ENCODE data around the gene SNRNP70.
"Not testable (repeated sequence)": the region's sequence is repeated elsewhere in the genome, so short reads cannot be mapped to it uniquely, and the experiment has no call there.

Gene SNRNP70, protein sequence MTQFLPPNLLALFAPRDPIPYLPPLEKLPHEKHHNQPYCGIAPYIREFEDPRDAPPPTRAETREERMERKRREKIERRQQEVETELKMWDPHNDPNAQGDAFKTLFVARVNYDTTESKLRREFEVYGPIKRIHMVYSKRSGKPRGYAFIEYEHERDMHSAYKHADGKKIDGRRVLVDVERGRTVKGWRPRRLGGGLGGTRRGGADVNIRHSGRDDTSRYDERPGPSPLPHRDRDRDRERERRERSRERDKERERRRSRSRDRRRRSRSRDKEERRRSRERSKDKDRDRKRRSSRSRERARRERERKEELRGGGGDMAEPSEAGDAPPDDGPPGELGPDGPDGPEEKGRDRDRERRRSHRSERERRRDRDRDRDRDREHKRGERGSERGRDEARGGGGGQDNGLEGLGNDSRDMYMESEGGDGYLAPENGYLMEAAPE

DNA sequence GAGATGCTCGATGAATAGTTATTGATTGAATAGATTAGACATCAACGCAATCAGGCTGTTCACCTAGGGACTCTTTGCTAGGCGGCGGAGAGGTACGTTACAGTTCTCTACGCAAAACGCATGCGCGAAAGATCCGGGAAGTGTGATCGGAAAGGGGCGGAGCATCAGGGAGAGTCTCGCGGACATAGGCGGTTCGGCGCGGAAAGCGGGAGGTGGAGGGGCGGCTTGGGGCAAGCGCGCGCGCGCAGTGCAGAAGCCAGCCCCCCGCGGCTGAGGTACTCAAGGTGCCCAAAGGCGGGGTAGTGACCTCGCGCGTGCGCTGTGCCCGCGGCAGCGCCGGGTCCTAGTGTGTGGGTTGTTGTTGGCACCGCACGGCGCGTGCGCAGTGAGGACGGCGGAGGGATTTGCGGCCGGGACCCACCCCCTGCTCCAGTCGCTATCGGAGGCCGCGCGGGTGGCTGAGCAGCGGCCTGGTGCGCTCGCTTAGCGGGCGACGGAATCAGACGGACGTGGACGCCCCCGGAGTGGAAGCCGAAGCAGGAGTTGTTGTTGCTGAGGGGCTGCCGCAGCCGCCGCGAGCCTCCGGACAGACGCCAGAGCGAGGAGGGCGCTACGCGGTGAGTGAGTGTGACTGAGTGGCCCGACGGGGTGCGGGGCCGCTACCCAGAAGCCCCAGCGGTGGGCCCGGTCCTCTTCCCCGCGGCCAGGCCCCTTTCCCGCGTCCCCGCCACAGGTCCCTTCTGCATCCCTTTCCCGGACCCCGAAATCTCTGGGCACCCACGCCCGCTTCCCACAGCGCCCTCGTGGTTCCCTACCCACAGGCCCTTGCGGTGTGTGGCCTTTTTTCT lies at the start of gene SNRNP70:
TSS of gene SNRNP70 (plus strand) at position 432 of the 848 bp plus-strand sequence. CDS start 964 bp downstream, outside the sequence.
- H3K4me3 ChIP-seq (ENCODE audit: control insufficient read depth, low read depth, low read length): peak within 1 kb of the TSS; percentile 93
- TF ChIP-seq, protein P1, sequence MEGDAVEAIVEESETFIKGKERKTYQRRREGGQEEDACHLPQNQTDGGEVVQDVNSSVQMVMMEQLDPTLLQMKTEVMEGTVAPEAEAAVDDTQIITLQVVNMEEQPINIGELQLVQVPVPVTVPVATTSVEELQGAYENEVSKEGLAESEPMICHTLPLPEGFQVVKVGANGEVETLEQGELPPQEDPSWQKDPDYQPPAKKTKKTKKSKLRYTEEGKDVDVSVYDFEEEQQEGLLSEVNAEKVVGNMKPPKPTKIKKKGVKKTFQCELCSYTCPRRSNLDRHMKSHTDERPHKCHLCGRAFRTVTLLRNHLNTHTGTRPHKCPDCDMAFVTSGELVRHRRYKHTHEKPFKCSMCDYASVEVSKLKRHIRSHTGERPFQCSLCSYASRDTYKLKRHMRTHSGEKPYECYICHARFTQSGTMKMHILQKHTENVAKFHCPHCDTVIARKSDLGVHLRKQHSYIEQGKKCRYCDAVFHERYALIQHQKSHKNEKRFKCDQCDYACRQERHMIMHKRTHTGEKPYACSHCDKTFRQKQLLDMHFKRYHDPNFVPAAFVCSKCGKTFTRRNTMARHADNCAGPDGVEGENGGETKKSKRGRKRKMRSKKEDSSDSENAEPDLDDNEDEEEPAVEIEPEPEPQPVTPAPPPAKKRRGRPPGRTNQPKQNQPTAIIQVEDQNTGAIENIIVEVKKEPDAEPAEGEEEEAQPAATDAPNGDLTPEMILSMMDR (IDR thresholded peaks at IDR 0.05; ENCODE audit: control insufficient read depth, insufficient read depth, low read depth, low read length, missing control alignments): no peak
- peak; percentile 98 for DNase-seq (ENCODE audit: low read depth)

DNA sequence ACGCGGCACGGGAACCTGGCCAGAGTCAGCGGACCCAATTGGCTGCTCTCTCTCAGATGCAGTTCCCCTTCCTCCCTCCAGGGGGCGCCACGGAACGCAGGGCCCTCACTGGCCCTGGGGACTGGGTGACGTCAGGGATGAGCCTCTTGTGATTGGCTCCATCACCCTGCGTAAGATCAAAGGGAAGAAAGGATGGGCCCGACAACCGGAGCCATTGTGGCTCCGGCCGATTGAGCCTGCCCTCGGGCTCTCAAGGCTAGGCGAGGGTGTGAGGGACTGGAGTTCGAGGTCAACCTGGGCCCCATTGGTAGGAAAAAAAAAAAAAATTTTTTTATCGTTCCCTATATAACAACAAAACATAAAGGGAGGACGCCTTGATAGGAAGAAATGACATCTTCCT lies 48.4 kb upstream of the SNRNP70 start, which contains the start of gene CGB1:
TSS of gene CGB1 (minus strand) at position 81 of the 400 bp plus-strand sequence. CDS start 184 bp downstream, outside the sequence.
- H3K4me3 ChIP-seq (ENCODE audit: control insufficient read depth, low read depth, low read length); DNase-seq (ENCODE audit: low read depth): not testable (repeated sequence)
- TF ChIP-seq, protein P1 (IDR thresholded peaks at IDR 0.05; ENCODE audit: control insufficient read depth, insufficient read depth, low read depth, low read length, missing control alignments): peak; percentile 33

DNA sequence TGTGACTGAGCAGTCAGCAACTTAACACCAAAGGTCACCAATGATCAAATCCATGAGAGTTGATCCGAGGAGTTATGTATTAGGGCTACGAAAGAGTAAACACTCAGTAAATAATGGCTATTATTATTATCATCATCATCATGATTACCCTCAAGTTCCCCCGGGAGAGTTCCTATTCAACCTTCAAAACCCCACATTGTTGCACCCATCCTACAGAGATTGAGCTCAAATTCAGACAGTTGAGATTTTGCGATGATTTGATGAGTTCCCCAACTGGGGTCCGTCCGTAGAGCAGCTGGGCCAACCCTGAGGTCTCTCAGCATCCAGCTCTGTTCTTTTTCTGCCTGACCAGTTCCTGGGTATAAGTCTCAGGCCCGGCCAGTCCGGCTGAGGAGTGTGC lies 47.1 kb upstream of the SNRNP70 start:
- not testable (repeated sequence) for DNase-seq (ENCODE audit: low read depth); H3K4me3 ChIP-seq (ENCODE audit: control insufficient read depth, low read depth, low read length)

DNA sequence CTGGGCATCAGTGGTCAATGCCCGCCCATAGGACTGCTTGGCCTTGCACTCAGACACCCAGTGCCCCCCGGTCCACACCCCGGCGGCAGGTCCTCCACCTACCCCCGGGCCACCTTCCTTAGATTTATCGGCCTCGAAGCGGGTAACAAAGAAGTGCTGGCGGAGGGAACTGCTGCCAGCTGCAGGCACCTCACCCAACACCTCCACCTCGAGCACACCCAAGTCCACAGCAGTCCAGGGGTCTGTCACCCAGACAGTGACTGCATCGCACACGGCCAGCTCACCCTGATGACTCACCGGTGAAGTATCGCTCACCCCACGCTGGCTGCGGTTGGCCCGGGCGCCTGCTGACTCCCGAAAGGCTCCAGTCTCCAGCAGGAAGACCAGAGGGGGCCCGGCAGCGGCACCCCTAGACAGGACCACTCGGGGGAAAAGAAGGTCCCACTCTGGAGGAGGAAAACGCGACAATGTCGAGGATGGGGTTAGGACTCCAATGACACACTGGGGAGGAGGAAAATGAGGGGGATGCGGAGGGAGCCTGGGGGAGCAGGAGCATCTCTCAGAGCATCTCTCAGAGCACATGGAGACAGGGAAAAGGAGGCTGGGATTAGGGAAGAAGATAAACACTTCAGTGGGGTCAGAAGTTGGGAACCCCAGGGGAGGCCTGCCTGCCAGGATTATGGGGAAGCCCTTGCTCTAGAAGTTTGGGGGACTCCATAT lies 46.5 kb upstream of the SNRNP70 start:
- H3K4me3 ChIP-seq (ENCODE audit: control insufficient read depth, low read depth, low read length); DNase-seq (ENCODE audit: low read depth): not testable (repeated sequence)

DNA sequence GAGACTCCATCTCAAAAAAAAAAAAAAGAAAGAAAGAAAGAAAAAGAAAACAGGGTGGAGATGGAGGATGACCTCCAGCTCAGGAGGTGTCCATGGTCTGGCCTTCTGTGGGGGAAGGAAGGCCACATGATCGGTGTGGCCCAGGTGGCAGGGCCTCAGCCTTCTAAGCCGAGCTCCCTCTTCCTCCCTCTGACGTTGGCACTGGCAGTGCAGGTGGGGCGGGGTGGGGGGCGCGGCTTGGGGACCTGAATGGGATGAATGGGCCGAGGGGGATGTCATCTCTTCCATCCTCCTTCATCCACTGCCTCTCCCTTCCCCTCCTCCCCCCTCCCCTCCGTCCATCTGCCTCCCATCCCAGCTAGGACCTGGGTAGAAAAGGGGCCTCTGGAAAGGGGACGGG lies 45.5 kb upstream of the SNRNP70 start:
- H3K4me3 ChIP-seq (ENCODE audit: control insufficient read depth, low read depth, low read length); DNase-seq (ENCODE audit: low read depth): not testable (repeated sequence)

DNA sequence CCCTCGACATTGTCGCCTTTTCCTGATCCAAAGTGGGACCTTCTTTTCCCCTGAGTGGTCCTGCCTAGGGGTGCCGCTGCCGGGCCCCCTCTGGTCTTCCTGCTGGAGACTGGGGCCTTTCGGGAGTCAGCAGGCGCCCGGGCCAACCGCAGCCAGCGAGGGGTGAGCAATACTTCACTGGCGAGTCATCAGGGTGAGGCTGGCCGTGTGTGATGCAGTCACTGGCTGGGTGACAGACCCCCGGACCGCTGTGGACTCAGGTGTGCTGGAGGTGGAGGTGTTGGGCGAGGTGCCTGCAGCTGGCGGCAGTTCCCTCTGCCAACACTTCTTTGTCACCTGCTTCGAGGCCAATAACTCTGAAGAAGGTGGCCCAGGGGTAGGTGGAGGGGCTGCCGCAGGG lies 43.1 kb upstream of the SNRNP70 start:
- no peak for DNase-seq (ENCODE audit: low read depth)

DNA sequence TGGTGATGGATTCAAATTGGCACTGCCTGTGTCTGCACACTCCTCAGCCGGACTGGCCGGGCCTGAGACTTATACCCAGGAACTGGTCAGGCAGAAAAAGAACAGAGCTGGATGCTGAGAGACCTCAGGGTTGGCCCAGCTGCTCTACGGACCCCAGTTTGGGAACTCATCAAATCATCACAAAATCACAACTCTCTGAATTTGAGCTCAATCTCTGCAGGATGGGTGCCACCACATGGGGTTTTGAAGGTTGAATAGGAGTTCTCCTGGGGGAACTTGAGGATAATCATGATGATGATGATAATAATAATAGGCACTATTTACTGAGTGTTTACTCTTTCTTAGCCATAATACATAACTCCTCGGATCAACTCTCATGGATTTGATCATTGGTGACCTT lies 42.6 kb upstream of the SNRNP70 start:
- DNase-seq (ENCODE audit: low read depth); H3K4me3 ChIP-seq (ENCODE audit: control insufficient read depth, low read depth, low read length): not testable (repeated sequence)

More for the DNA sequence above, 43.1 kb upstream of the SNRNP70 start:
- H3K4me3 ChIP-seq (ENCODE audit: control insufficient read depth, low read depth, low read length): no peak overlapping the region
- TF ChIP-seq, protein P1 (IDR thresholded peaks at IDR 0.05; ENCODE audit: control insufficient read depth, insufficient read depth, low read depth, low read length, missing control alignments): no peak

DNA sequence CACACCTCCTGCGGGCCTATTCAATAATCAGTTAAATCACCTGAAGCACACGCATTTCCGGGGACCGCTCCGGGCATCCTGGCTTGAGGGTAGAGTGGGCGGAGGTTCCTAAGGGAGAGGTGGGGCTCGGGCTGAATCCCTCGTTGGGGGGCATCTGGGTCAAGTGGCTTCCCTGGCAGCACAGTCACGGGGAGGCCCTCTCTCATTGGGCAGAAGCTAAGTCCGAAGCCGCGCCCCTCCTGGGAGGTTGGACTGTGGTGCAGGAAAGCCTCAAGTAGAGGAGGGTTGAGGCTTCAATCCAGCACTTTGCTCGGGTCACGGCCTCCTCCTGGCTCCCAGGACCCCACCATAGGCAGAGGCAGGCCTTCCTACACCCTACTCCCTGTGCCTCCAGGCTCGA lies 41.7 kb upstream of the SNRNP70 start, which contains the start of gene CGB5:
TSS of gene CGB5 (plus strand) at position 301 of the 400 bp plus-strand sequence. CDS start 362 bp downstream, outside the sequence.
- DNase-seq (ENCODE audit: low read depth); H3K4me3 ChIP-seq (ENCODE audit: control insufficient read depth, low read depth, low read length): not testable (repeated sequence)

DNA sequence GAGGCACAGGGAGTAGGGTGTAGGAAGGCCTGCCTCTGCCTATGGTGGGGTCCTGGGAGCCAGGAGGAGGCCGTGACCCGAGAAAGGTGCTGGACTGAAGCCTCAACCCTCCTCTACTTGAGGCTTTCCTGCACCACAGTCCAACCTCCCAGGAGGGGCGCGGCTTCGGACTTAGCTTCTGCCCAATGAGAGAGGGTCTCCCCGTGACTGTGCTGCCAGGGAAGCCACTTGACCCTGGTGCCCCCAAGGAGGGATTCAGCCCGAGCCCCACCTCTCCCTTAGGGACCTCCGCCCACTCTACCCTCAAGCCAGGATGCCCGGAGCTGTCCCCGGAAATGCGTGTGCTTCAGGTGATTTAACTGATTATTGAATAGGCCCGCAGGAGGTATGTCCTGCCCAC lies 36.2 kb upstream of the SNRNP70 start, which contains the start of gene CGB8:
TSS of gene CGB8 (minus strand) at position 101 of the 400 bp plus-strand sequence. CDS start 372 bp downstream, outside the sequence.
- not testable (repeated sequence) for DNase-seq (ENCODE audit: low read depth); H3K4me3 ChIP-seq (ENCODE audit: control insufficient read depth, low read depth, low read length)

DNA sequence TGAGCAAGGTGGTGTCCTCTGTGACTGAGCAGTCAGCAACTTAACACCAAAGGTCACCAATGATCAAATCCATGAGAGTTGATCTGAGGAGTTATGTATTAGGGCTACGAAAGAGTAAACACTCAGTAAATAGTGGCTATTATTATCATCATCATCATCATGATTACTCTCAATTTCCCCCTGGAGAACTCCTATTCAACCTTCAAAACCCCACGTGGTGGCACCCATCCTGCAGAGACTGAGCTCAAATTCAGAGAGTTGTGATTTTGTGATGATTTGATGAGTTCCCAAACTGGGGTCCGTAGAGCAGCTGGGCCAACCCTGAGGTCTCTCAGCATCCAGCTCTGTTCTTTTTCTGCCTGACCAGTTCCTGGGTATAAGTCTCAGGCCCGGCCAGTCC lies 35.4 kb upstream of the SNRNP70 start:
- not testable (repeated sequence) for H3K4me3 ChIP-seq (ENCODE audit: control insufficient read depth, low read depth, low read length); DNase-seq (ENCODE audit: low read depth)

DNA sequence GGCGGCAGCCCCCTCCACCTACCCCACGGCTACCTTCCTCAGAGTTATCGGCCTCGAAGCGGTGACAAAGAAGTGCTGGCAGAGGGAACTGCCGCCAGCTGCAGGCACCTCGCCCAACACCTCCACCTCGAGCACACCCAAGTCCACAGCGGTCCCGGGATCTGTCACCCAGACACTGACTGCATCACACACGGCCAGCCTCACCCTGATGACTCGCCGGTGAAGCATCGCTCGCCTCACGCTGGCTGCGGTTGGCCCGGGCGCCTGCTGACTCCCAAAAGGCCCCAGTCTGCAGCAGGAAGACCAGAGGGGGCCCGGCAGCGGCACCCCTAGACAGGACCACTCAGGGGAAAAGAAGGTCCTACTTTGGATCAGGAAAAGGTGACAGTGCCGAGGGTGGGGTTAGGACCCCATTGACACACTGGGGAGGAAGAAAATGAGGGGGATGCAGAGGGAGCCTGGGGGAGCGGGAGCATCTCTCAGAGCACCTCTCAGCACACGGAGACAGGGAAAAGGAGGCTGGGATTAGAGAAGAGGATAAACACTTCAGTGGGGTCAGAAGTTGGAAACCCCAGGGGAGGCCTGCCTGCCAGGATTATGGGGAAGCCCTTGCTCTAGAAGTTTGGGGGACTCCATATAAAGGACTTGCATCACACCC lies 34.7 kb upstream of the SNRNP70 start:
- not testable (repeated sequence) for DNase-seq (ENCODE audit: low read depth); H3K4me3 ChIP-seq (ENCODE audit: control insufficient read depth, low read depth, low read length)

Data from AG09309 (cell line).